Panc1 (cell line): ENCODE data around the gene PPP1R15A.

Experiments
- POLR2AphosphoS5 ChIP-seq: IDR thresholded peaks from 2 replicates; pipeline ENCODE4 v1.6.1; 2012; ENCODE audit warnings: mild to moderate bottlenecking, low read depth, low read length, moderate library complexity
- TF ChIP-seq, protein P1 (sequence below): fragments of 450-650 bp; IDR thresholded peaks from 2 replicates; pipeline ENCODE4 v1.5.1; 2017; ENCODE audit warnings: mild to moderate bottlenecking
- TF ChIP-seq, protein P2 (sequence below), 2 experiments: IDR thresholded peaks; 2 replicates each; pipeline ENCODE4 v1.6.1; 2011 to 2012; ENCODE audit warnings: low read depth in 2 of 2, control low read depth in 1 of 2, low read length in 1 of 2, mild to moderate bottlenecking in 1 of 2, moderate library complexity in 1 of 2; ENCODE audit not compliant: insufficient read depth in 1 of 2

DNA sequence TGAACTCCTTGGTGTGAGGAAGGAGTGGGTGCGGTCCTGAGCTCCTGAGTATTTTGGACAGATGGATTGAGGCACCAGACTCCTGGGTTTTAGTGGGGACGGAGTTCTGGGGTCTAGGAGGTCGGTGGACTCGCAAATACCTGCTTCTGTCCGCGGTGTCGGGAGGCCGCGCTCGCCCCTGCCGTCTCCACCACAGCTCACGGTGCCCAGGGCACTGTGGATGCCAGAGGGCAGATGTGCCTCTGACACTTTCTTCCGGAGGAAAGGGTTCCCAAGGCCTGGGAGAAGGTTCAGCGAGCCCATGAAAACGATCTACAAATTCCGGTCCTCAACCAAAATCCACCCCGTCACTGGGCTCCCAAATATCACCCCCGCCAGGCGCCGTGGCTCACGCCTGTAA lies 23.0 kb downstream of the PPP1R15A start:
- no peak for TF ChIP-seq POLR2AphosphoS5
- TF ChIP-seq, protein P1, sequence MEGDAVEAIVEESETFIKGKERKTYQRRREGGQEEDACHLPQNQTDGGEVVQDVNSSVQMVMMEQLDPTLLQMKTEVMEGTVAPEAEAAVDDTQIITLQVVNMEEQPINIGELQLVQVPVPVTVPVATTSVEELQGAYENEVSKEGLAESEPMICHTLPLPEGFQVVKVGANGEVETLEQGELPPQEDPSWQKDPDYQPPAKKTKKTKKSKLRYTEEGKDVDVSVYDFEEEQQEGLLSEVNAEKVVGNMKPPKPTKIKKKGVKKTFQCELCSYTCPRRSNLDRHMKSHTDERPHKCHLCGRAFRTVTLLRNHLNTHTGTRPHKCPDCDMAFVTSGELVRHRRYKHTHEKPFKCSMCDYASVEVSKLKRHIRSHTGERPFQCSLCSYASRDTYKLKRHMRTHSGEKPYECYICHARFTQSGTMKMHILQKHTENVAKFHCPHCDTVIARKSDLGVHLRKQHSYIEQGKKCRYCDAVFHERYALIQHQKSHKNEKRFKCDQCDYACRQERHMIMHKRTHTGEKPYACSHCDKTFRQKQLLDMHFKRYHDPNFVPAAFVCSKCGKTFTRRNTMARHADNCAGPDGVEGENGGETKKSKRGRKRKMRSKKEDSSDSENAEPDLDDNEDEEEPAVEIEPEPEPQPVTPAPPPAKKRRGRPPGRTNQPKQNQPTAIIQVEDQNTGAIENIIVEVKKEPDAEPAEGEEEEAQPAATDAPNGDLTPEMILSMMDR = no peak
- TF ChIP-seq, protein P2, sequence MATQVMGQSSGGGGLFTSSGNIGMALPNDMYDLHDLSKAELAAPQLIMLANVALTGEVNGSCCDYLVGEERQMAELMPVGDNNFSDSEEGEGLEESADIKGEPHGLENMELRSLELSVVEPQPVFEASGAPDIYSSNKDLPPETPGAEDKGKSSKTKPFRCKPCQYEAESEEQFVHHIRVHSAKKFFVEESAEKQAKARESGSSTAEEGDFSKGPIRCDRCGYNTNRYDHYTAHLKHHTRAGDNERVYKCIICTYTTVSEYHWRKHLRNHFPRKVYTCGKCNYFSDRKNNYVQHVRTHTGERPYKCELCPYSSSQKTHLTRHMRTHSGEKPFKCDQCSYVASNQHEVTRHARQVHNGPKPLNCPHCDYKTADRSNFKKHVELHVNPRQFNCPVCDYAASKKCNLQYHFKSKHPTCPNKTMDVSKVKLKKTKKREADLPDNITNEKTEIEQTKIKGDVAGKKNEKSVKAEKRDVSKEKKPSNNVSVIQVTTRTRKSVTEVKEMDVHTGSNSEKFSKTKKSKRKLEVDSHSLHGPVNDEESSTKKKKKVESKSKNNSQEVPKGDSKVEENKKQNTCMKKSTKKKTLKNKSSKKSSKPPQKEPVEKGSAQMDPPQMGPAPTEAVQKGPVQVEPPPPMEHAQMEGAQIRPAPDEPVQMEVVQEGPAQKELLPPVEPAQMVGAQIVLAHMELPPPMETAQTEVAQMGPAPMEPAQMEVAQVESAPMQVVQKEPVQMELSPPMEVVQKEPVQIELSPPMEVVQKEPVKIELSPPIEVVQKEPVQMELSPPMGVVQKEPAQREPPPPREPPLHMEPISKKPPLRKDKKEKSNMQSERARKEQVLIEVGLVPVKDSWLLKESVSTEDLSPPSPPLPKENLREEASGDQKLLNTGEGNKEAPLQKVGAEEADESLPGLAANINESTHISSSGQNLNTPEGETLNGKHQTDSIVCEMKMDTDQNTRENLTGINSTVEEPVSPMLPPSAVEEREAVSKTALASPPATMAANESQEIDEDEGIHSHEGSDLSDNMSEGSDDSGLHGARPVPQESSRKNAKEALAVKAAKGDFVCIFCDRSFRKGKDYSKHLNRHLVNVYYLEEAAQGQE (IDR thresholded peaks at IDR 0.05; ENCODE audit: insufficient read depth in 1 of 2, low read depth in 2 of 2, low read length in 1 of 2) = no peak
